ENCODE measurements around the gene SBNO1. TPM values are rescaled to one million over a fixed set of nuclear protein-coding genes. Genes with fewer than 3 reads are reported as not detected.

Gene SBNO1
- total RNA-seq, 1 donor from 2014 or later: 43.2 TPM

GRCh38 chr12:123278101-123278627 lies 86.5 kb downstream of the SBNO1 start:
- no peak for DNase-seq (ENCODE audit: low spot score in 2 of 2)
- no peak for FAIRE-seq

- DNase-seq (ENCODE audit: low spot score in 2 of 2) (no peak), FAIRE-seq (no peak)
Measured at GRCh38 chr12:123273166-123273565, 91.5 kb downstream of the SBNO1 start.

- no peak for FAIRE-seq
Measured at GRCh38 chr12:123271001-123271668, 93.5 kb downstream of the SBNO1 start.

GRCh38 chr12:123270214-123271000 lies 94.2 kb downstream of the SBNO1 start:
- DNase-seq (ENCODE audit: low spot score in 2 of 2): no peak
- no peak for FAIRE-seq

More at GRCh38 chr12:123271001-123271668, 93.5 kb downstream of the SBNO1 start:
- DNase-seq (ENCODE audit: low spot score in 2 of 2): peak; percentile 86 to 90

GRCh38 chr12:123269896-123270213 lies 94.8 kb downstream of the SBNO1 start:
- FAIRE-seq (no peak), DNase-seq (ENCODE audit: low spot score in 2 of 2) (peak in 1 of 2 donors; percentile 64)

- DNase-seq (ENCODE audit: low spot score in 2 of 2) (peak; percentile 78 to 85), FAIRE-seq (no peak)
Measured at GRCh38 chr12:123269395-123269892, 95.2 kb downstream of the SBNO1 start.

- no peak for FAIRE-seq
- peak in 1 of 2 donors; percentile 55 for DNase-seq (ENCODE audit: low spot score in 2 of 2)
Measured at GRCh38 chr12:123268850-123269249, 95.8 kb downstream of the SBNO1 start.

- FAIRE-seq (no peak), DNase-seq (ENCODE audit: low spot score in 2 of 2) (peak in 1 of 2 donors; percentile 71)
Measured at GRCh38 chr12:123267991-123268843, 96.4 kb downstream of the SBNO1 start.

- no peak for DNase-seq (ENCODE audit: low spot score in 2 of 2)
- no peak for FAIRE-seq
Measured at GRCh38 chr12:123267335-123267920, 97.2 kb downstream of the SBNO1 start.

GRCh38 chr12:123266679-123267277 lies 97.9 kb downstream of the SBNO1 start:
- FAIRE-seq (no peak), DNase-seq (ENCODE audit: low spot score in 2 of 2) (no peak)

- DNase-seq (ENCODE audit: low spot score in 2 of 2) (no peak), FAIRE-seq (no peak)
Measured at GRCh38 chr12:123265851-123266678, 98.6 kb downstream of the SBNO1 start.

GRCh38 chr12:123264642-123265041 lies 100.0 kb downstream of the SBNO1 start:
- no peak for FAIRE-seq
- DNase-seq (ENCODE audit: low spot score in 2 of 2): no peak

GRCh38 chr12:123263196-123263817 lies 101.3 kb downstream of the SBNO1 start:
- DNase-seq (ENCODE audit: low spot score in 2 of 2) (no peak), FAIRE-seq (no peak)

GRCh38 chr12:123261196-123261595 lies 103.5 kb downstream of the SBNO1 start:
- FAIRE-seq: no peak
- no peak for DNase-seq (ENCODE audit: low spot score in 2 of 2)

- no peak for FAIRE-seq
- no peak for DNase-seq (ENCODE audit: low spot score in 2 of 2)
Measured at GRCh38 chr12:123260081-123260480, 104.6 kb downstream of the SBNO1 start.

GRCh38 chr12:123258593-123258992 lies 106.1 kb downstream of the SBNO1 start:
- FAIRE-seq (no peak), DNase-seq (ENCODE audit: low spot score in 2 of 2) (no peak)

- DNase-seq (ENCODE audit: low spot score in 2 of 2) (no peak), FAIRE-seq (no peak)
Measured at GRCh38 chr12:123254853-123255446, 109.7 kb downstream of the SBNO1 start.

Measured in frontal cortex (tissue), 4 donors.